Activated naive CD4-positive, alpha-beta T cell treated with anti-CD3 and anti-CD28 coated beads, Interleukin-2, amount 10 ng/mL, durations not matched to agents 7 days and 5 days (primary cell): ENCODE data around the gene DEPDC1B.
"Not testable (repeated sequence)": the region's sequence is repeated elsewhere in the genome, so short reads cannot be mapped to it uniquely, and the experiment has no call there.

Experiments
- CTCF ChIA-PET: fragments of 350-600 bp; sonication (Branson Sonifier 250); formaldehyde crosslinking; loops from one replicate; lab custom pipeline; 2021; ENCODE audit warnings: antibody characterized with exemption; lab: Charles Lee
- DNase-seq: peaks from one replicate; pipeline ENCODE4 v3.0.0-alpha.2; 2020
- H3K27ac Mint-ChIP-seq: one replicate; pipeline ENCODE4 v1.8.0; 2021; ENCODE audit warnings: mild to moderate bottlenecking, moderate library complexity, mixed read lengths
- H3K27me3 Mint-ChIP-seq: one replicate; pipeline ENCODE4 v1.8.0; 2021; ENCODE audit warnings: mild to moderate bottlenecking, mixed read lengths
- H3K36me3 Mint-ChIP-seq: one replicate; pipeline ENCODE4 v1.8.0; 2021; ENCODE audit warnings: mixed read lengths
- H3K4me1 Mint-ChIP-seq: one replicate; pipeline ENCODE4 v1.8.0; 2021; ENCODE audit warnings: mixed read lengths
- H3K4me3 Mint-ChIP-seq: one replicate; pipeline ENCODE4 v1.8.0; 2021; ENCODE audit warnings: mild to moderate bottlenecking, moderate library complexity, mixed read lengths
- H3K9me3 Mint-ChIP-seq: one replicate; pipeline ENCODE4 v1.8.0; 2021; ENCODE audit warnings: mixed read lengths

DEPDC1B gene

DNA sequence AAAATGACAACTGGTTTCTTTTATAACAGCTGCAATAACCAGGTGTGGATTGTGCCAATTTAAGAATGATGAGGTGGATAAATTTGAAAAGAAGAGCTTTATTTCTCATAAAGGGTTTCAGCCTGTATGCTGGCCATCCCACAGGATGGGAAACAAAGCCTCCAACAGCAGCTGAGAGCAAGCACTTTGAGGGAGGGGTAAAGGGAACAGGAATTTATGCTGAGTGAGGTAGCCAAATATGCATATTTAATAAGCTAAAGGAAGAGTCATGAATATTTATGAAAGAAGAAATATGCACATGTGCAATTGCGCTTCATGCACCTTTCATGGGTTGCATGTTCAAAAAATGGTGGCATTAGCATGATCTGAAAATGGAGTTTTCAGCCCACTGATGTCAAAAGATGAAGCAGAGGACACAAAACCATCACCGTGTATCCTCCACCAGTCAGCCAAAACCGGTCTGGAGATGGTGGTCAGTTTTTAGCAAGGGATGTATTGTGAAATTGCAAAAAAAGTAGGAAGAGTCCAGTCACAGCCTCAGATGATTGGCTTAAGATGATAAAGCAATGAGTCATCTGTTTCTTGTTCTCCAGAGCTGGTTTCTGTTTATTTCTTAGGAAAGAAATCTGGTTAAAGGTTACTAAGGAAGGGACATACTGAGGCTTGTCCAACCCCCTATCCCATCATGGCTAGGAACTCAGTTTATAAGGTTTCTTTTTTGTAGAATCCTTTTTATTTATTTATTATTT, 47.9 kb downstream of the DEPDC1B start:
- CTCF ChIA-PET: interaction anchor here (0.7 to 1.1 kb wide), 2 partner anchors 17 to 357 kb away, joined by 3 read pairs; no protein-coding TSS in a partner anchor
- Mint-ChIP-seq H3K27me3 (no peaks in the 10 kb centered on the region), H3K27ac (no peak overlapping the region), H3K4me3 (no peak overlapping the region), H3K36me3 (peaks cover 3% of the 10 kb centered on the region), H3K4me1 (no peaks in the 10 kb centered on the region), H3K9me3 (peaks cover 7% of the 10 kb centered on the region)
- DNase-seq: no peak

DNA sequence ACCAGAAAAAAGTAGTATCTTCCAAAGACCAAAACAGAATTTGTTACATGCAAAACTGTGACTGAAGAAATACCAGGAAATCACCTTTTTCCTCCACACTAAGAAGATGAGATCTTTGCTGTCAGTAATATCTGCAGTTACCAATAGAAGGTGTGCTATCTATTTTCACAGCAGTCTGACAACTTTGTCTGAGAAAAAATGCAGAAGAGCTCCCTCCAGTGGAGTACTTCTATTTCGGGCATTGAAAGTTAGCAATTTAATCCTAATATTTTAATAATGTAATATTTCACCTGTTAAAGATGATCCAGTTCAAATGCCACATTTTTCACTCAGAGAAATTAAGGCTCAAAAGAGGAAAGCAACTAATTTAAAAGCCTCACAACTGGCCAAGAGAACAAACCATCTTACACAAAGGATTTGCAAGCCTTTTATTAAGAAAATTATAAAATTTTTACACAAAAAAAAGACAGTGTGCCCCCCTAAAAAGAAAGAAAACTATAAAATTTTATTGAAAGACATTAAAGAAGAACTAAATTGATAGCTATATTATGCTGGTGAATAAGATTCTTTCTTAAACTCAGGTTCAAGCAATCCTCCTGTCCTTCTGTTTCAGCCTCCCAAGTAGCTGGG, 50.6 kb downstream of the DEPDC1B start:
- H3K27me3 Mint-ChIP-seq: no peaks in the 10 kb centered on the region
- no peak for DNase-seq
- peaks cover 3% of the 10 kb centered on the region for H3K9me3 Mint-ChIP-seq
- CTCF ChIA-PET: interaction anchor here (0.6 kb wide), 1 partner anchor 21 kb away, joined by 3 read pairs; no protein-coding TSS in a partner anchor
- H3K4me1 Mint-ChIP-seq: no peaks in the 10 kb centered on the region
- H3K27ac Mint-ChIP-seq: no peak overlapping the region
- H3K36me3 Mint-ChIP-seq: peaks cover 5% of the 10 kb centered on the region
- H3K4me3 Mint-ChIP-seq: no peak overlapping the region

DNA sequence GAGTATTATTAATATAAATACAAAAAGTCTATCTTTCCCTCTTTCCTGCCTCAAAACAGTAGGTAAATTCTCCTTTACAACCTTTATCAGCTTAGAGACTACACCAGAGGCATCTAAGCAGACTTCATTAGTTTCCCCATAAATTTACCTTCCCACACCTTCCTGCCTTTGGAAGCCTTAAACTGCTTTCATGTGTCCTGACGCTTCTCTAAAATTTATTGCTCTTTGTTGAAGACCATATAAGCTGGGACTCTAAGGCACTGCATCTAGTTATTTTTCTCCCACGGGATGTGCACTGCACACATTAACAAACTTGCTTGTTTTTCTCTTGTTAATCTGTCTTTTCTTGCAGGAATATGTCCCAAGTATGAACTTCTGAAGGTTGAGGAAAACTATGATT, 51.8 kb downstream of the DEPDC1B start:
- Mint-ChIP-seq H3K36me3 (peaks cover 14% of the 10 kb centered on the region), H3K9me3 (no peaks in the 10 kb centered on the region), H3K4me3 (no peak overlapping the region), H3K27ac (no peak overlapping the region), H3K4me1 (no peaks in the 10 kb centered on the region), H3K27me3 (no peaks in the 10 kb centered on the region)
- CTCF ChIA-PET: no interaction called here
- no peak for DNase-seq

DNA sequence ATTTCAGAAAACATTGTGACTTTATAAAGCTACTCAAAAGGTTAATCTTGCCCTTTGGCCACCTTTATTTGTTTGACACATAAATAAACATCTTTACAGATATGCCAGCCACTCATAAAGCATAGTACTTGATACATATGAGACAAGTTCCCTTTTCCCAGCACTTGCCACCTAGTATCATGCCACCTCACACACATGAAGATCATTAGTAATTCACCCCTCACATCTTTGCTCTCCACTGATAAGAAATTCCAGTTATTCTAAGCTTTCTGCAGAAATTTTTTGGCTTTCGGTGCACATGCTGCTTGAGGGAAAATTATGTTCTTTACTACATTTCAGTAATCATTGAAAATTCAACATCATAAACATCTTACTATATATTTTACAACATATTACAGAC, 59.1 kb downstream of the DEPDC1B start:
- CTCF ChIA-PET: no interaction called here
- no peak for DNase-seq
- H3K27ac Mint-ChIP-seq: peak overlapping the region; percentile 65
- peaks cover 60% of the 10 kb centered on the region for H3K36me3 Mint-ChIP-seq
- no peaks in the 10 kb centered on the region for H3K27me3 Mint-ChIP-seq
- H3K4me3 Mint-ChIP-seq: no peak overlapping the region
- H3K9me3 Mint-ChIP-seq: peaks cover 2% of the 10 kb centered on the region
- H3K4me1 Mint-ChIP-seq: no peaks in the 10 kb centered on the region

DNA sequence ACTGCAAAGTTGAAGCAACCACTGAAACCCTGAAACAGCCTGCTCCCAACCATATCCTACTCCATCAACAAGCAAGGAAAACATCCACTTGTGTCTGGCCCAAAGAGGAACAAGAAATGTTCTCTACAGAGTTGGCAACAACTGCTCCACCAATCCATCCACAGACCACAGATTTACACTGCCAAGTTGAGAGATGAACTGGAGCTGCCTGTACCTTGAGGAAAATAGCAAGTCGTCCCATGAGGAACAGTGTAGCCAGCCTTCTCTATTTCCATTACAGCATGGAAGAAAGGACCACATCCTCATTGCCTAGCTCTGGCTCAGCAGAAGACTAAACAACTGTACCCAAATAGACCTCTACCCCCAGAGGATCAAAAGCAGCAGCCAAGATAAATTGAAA, 60.4 kb downstream of the DEPDC1B start:
- H3K36me3 Mint-ChIP-seq: peaks cover 69% of the 10 kb centered on the region
- no peak overlapping the region for H3K27ac Mint-ChIP-seq
- no peaks in the 10 kb centered on the region for H3K4me1 Mint-ChIP-seq
- peaks cover 2% of the 10 kb centered on the region for H3K9me3 Mint-ChIP-seq
- DNase-seq: no peak
- no peak overlapping the region for H3K4me3 Mint-ChIP-seq
- no peaks in the 10 kb centered on the region for H3K27me3 Mint-ChIP-seq
- CTCF ChIA-PET: no interaction called here

DNA sequence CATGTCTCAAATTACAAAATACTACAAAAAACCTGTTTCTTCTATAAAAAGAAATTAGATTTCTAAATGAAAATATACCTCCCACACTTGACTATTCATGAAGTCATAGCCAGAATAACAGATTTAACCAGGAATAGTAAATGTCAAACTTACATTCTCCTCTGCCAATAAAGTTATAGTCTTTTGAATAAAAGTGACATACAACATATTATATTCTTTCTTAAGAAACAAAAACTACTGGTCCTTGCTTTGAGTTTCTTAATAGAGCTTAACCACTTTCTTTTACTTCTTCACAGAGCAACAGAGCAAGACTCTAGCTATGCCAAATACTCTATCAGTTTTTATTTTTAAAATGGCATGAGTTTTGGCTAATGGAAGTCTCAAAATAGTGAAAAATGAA, 61.7 kb downstream of the DEPDC1B start:
- CTCF ChIA-PET: no interaction called here
- DNase-seq: no peak
- H3K27me3 Mint-ChIP-seq: no peaks in the 10 kb centered on the region
- no peak overlapping the region for H3K27ac Mint-ChIP-seq
- no peak overlapping the region for H3K4me3 Mint-ChIP-seq
- peaks cover 68% of the 10 kb centered on the region for H3K36me3 Mint-ChIP-seq
- no peaks in the 10 kb centered on the region for H3K4me1 Mint-ChIP-seq
- H3K9me3 Mint-ChIP-seq: peaks cover 2% of the 10 kb centered on the region

DNA sequence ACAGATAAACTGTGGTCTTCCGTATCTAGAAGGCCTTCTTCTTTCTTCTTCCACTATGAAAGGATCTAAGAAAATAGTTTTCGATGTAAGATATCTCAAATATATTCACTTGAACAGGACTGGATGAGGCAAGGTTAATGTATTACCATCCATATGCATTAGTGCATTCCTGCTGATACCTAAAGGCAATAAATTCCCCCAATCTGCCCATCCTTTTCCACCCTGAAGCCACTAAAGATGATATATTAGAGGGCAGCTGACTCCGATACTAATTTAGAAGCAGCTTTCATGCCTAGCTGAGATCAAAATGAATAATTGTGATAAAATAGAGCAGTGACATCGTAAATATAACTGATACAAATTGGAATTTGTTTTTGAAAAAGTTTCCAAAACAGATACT, 63.3 kb downstream of the DEPDC1B start:
- Mint-ChIP-seq H3K27ac (no peak overlapping the region), H3K4me1 (no peaks in the 10 kb centered on the region), H3K27me3 (no peaks in the 10 kb centered on the region), H3K36me3 (peaks cover 65% of the 10 kb centered on the region), H3K9me3 (peaks cover 2% of the 10 kb centered on the region), H3K4me3 (no peak overlapping the region)
- no peak for DNase-seq
- CTCF ChIA-PET: no interaction called here

DNA sequence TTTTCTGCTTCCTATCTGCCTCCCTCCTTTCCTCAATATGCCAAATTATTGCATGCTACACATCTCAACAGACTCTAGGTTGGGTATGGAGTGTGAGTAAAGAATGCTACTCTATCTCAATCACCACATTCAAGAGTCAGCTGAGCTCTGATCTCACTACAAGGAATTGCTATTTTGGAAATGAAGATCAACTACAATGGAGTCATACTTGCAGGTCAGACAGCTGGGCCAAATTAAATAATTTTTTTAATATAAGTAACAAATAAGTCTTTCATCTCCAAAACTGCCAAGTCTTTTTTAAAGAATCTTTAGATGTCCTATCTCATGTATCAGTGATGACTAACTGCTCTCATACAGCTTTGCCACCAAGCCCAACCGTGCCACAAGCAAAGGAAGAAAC, 64.0 kb downstream of the DEPDC1B start:
- Mint-ChIP-seq H3K4me3 (no peak overlapping the region), H3K4me1 (no peaks in the 10 kb centered on the region), H3K27me3 (no peaks in the 10 kb centered on the region), H3K27ac (no peak overlapping the region), H3K36me3 (peaks cover 63% of the 10 kb centered on the region), H3K9me3 (peaks cover 2% of the 10 kb centered on the region)
- CTCF ChIA-PET: no interaction called here
- DNase-seq: no peak

DNA sequence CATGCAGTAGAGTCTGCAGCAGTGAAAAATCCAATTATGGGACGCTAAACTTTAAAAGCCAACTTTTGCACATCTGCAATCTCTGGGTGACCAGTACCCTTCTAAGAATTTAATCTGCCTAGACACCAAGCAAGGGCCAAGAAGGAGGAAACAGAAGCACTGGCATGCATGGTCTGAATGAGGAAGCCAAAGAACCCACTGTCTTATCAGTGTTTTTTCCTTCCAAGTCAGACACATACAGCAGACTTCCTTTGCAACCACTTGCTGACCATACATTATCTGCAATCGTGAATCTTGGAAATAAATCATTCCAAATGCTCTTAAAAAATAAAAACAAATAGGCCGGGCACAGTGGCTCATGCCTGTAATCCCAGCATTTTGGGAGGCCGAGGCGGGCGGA, 65.9 kb downstream of the DEPDC1B start:
- DNase-seq: no peak
- Mint-ChIP-seq H3K27ac (no peak overlapping the region), H3K9me3 (peaks cover 2% of the 10 kb centered on the region), H3K4me1 (no peaks in the 10 kb centered on the region), H3K27me3 (no peaks in the 10 kb centered on the region), H3K36me3 (peaks cover 73% of the 10 kb centered on the region), H3K4me3 (no peak overlapping the region)
- CTCF ChIA-PET: no interaction called here

DNA sequence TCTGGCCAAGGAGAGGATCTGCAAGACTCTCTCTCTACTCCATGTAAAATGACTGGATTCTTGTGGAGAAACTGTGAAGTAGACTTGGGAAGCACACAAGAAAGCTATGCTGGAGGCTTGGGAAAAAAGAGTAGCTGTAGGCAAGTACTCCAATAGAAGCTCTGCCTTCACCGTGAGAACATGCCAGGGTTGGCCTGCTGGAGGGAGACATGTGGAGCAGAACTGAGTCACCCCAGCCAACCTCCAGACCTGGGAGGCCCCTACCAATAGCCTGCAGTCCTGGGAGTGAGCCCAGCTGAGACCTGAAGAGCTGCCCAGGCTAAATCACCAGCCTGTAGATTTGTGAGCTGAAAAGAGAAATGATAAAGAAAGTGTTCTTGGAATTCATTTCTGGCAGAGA, 66.6 kb downstream of the DEPDC1B start:
- Mint-ChIP-seq H3K9me3 (peaks cover 2% of the 10 kb centered on the region), H3K4me1 (no peaks in the 10 kb centered on the region), H3K27ac (no peak overlapping the region), H3K4me3 (no peak overlapping the region), H3K36me3 (peaks cover 71% of the 10 kb centered on the region), H3K27me3 (no peaks in the 10 kb centered on the region)
- CTCF ChIA-PET: no interaction called here
- DNase-seq: no peak

DNA sequence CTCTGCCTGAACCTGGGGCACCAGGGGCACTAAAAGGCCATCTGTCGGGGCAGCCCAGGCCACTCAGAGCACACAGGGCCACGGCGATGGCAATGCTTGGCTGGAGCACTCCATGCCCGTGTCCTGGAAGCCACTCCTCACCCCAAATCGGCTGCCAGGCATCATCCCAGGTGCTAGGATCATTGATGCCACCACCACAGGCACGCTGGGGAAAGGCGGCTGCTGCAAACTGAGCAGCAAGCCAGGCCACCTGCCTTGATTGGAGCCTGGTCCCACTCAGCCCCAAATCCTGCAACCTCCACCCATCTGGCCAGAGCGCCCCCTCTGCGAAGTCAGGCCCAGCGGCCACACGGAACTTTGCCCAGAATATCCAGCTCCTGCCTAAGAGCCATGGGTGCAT, 67.8 kb downstream of the DEPDC1B start:
- Mint-ChIP-seq H3K27me3 (no peaks in the 10 kb centered on the region), H3K27ac (no peak overlapping the region)
- CTCF ChIA-PET: no interaction called here

DNA sequence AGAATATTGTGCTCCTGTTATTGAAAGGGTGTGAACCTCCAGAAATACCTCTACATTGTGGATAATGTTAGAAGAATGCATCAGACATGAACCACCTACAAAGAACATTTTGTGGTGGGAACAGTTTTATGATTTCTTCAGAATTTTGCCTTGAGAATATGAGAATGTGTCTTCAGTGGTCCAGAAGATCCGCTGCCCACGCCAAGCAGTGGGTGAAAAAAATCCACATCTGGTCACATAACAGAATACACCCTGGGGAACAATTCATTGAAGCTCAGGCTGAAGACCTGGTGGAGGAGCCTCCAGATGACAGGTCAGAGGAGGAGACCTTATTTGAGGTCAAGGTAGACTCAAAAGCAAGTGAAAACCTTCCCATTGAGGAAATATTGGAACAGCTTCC, 69.1 kb downstream of the DEPDC1B start:
- Mint-ChIP-seq H3K4me3 (no peak overlapping the region), H3K36me3 (peaks cover 56% of the 10 kb centered on the region)
- no peak for DNase-seq

More for the DNA sequence above, 67.8 kb downstream of the DEPDC1B start:
- H3K9me3 Mint-ChIP-seq: no peaks in the 10 kb centered on the region
- H3K4me1 Mint-ChIP-seq: no peaks in the 10 kb centered on the region
- H3K36me3 Mint-ChIP-seq: peaks cover 61% of the 10 kb centered on the region
- H3K4me3 Mint-ChIP-seq: no peak overlapping the region
- no peak for DNase-seq

DNA sequence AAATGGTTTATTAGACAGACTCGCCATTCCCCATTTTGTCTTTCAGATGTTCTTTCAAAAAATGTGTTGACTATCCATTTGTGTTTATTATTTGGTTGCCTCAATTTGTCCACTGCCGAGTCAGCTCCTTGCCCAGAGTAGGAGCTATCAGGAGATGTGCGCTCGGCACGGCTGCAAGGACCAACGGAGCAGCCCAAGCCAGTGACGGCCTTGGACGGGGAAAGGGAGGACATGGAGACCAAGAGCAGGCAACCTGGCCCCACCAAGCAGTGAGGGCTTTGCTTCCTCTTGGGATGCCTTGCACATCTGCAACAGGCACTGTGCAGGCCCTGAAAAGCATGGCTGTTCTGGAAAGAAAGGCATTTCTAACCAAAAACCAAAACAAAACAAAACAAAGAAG, 69.8 kb downstream of the DEPDC1B start:
- H3K36me3 Mint-ChIP-seq: peaks cover 53% of the 10 kb centered on the region
- CTCF ChIA-PET: no interaction called here
- H3K27me3 Mint-ChIP-seq: no peaks in the 10 kb centered on the region
- H3K27ac Mint-ChIP-seq: no peak overlapping the region
- H3K4me3 Mint-ChIP-seq: no peak overlapping the region
- DNase-seq: no peak
- no peaks in the 10 kb centered on the region for H3K9me3 Mint-ChIP-seq
- H3K4me1 Mint-ChIP-seq: no peaks in the 10 kb centered on the region

More for the DNA sequence above, 69.1 kb downstream of the DEPDC1B start:
- H3K27me3 Mint-ChIP-seq: no peaks in the 10 kb centered on the region
- H3K9me3 Mint-ChIP-seq: no peaks in the 10 kb centered on the region
- no peak overlapping the region for H3K27ac Mint-ChIP-seq
- CTCF ChIA-PET: no interaction called here
- no peaks in the 10 kb centered on the region for H3K4me1 Mint-ChIP-seq

DNA sequence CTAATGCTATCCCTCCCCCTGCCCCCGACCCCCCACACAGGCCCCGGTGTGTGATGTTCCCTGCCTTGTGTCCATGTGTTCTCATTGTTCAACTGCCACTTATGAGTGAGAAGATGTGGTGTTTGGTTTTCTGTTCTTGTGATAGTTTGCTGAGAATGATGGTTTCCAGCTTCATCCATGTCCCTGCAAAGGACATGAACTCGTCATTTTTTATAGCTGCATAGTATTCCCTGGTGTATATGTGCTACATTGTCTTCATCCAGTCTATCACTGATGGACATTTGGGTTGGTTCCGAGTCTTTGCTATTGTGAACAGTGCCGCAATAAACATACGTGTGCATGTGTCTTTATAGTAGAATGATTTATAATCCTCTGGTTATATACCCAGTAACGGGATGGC, 75.1 kb downstream of the DEPDC1B start:
- H3K9me3 Mint-ChIP-seq, H3K4me1 Mint-ChIP-seq, H3K27ac Mint-ChIP-seq, DNase-seq, CTCF ChIA-PET, H3K4me3 Mint-ChIP-seq, H3K27me3 Mint-ChIP-seq: not testable (repeated sequence)
- peaks cover 22% of the 10 kb centered on the region for H3K36me3 Mint-ChIP-seq

DNA sequence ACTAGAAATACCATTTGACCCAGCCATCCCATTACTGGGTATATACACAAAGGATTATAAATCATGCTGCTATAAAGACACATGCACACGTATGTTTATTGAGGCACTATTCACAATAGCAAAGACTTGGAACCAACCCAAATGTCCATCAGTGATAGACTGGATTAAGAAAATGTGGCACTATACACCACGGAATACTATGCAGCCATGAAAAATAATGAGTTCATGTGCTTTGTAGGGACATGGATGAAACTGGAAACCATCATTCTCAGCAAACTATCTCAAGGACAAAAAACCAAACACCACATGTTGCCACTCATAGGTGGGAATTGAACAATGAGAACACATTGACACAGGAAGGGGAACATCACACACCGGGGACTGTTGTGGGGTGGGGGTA, 79.2 kb downstream of the DEPDC1B start:
- H3K4me1 Mint-ChIP-seq, CTCF ChIA-PET, H3K4me3 Mint-ChIP-seq, DNase-seq, H3K9me3 Mint-ChIP-seq, H3K27me3 Mint-ChIP-seq, H3K27ac Mint-ChIP-seq: not testable (repeated sequence)
- peaks cover 23% of the 10 kb centered on the region for H3K36me3 Mint-ChIP-seq
